ENCODE data around the gene GRK5.

The GRK5 gene

DNA sequence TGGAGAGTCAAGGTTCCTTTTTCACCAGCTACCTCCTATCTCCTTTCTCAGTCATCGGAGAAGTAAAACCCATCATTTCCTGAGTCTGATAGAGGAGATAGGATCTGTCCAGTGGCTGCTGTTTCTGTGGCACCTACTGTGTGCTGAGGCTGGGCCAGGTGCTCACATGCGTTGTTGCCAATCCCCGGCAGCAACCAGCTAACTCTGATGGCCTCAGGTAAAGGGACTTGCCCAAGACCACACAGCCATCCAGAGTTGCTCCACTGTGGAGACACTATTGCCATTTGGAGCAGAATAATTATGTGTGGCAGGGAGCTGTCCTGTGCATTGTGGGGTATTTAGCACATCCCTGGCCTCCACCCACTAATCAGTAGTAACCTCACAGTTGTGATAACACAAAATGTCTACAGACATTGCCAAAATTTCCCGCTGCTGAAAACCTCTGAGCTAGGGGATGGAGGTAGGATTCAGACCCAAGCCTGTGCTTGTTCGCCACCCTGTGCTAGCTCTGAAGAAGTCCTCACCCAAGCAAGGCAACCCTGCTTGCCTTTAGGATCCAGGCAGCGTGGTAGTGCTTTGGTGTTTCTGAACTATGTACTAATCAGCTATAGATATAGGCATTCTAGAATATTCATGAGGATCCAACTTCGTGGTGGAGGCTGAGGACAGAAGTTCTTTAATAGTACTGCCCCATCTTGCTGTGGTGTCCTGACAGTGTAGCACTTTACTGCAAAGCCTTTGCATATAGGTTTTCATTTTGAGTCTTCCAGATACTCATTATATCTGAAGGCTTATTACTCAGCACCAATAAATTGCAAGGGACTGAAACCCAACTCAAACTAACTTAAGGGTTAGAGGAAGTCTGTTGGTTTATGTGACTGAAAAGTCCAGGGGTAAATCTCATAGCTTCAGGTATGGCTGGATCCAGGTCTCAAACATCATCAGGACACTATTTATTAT lies 164.6 kb downstream of the GRK5 start:
- no peak overlapping the region for H3K27ac ChIP-seq (ENCODE audit: low read depth, low read length)
- no peaks in the 10 kb centered on the region for H3K36me3 ChIP-seq (ENCODE audit: insufficient read depth, low read length)
- no peaks in the 10 kb centered on the region for H3K9me3 ChIP-seq (ENCODE audit: low read length)
- H3K27me3 ChIP-seq (ENCODE audit: control insufficient read depth in 1 of 2, insufficient read depth in 2 of 2, low read length in 2 of 2), result no peaks in the 10 kb centered on the region
- peaks cover 21% of the 10 kb centered on the region for H3K4me1 ChIP-seq (ENCODE audit: insufficient read depth, low read length)
- H3K9ac ChIP-seq (ENCODE audit: low read length), result no peak overlapping the region
- H3K4me3 ChIP-seq (ENCODE audit: low read depth in 1 of 2, low read length in 2 of 2), result no peak overlapping the region

DNA sequence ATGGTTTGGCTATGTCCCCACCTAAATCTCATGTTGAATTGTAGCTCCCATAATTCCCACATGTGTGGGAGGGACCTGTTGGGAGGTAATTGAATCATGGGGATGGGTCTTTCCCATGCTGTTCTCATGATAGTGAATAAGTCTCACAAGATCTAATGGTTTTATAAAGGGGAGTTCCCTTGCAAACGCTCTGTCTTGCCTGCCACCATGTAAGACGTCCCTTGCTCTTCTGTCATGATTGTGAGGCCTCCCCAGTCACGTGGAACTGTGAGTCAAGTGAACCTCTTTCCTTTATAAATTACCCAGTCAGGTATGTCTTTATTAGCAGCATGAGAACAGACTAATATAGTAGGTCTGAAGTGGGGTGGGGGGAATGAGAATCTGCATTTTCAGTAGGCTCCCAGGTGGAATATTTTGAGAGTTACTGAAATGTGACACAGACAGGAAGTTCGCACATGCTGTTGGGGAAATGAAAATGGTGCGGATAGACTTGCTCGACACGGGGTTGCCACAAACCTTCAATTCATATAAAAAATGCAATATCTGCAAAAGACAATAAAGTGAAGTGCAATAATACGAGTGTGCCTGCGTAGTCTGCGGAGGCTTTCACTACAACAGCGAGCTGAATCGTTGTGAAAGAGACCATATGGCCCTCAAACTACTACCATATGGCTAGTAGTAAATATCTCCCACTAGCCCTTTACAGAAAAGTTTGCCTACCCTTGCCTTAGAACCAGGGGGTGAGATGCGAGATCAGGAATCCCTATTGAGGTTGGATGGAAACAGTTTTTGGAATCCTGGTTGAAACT lies 166.1 kb downstream of the GRK5 start:
- Histone ChIP-seq H3K27ac (ENCODE audit: low read depth, low read length) (no peak overlapping the region), H3K4me1 (ENCODE audit: insufficient read depth, low read length) (peaks cover 31% of the 10 kb centered on the region), H3K36me3 (ENCODE audit: insufficient read depth, low read length) (no peaks in the 10 kb centered on the region), H3K27me3 (ENCODE audit: control insufficient read depth in 1 of 2, insufficient read depth in 2 of 2, low read length in 2 of 2) (no peaks in the 10 kb centered on the region), H3K4me3 (ENCODE audit: low read depth in 1 of 2, low read length in 2 of 2) (no peak overlapping the region), H3K9me3 (ENCODE audit: low read length) (no peaks in the 10 kb centered on the region), H3K9ac (ENCODE audit: low read length) (no peak overlapping the region)

DNA sequence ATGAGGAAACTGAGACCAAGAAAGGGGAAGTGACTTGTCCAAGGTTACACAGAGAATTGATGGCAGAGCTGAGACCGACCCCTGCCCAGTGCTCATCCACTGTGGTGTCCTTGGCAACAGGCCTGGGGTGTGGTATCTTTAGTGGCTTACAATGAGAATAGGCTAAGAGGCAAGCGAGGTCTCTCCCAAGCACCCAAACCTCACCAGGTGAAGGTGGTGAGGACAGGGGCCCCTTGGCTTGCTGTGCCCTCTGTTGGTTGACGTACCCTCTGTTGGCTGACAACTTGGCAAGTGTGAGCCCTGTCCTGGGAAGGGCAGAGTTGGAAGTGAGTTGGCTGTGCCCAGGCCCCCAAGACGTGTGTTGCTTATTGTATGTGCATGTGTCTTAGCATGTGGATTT lies 166.9 kb downstream of the GRK5 start:
- no peak overlapping the region for H3K27ac ChIP-seq (ENCODE audit: low read depth, low read length)
- no peak overlapping the region for H3K4me3 ChIP-seq (ENCODE audit: low read depth in 1 of 2, low read length in 2 of 2)
- H3K4me1 ChIP-seq (ENCODE audit: insufficient read depth, low read length), result peaks cover 31% of the 10 kb centered on the region
- H3K9me3 ChIP-seq (ENCODE audit: low read length), result no peaks in the 10 kb centered on the region
- H3K9ac ChIP-seq (ENCODE audit: low read length), result no peak overlapping the region
- H3K36me3 ChIP-seq (ENCODE audit: insufficient read depth, low read length), result no peaks in the 10 kb centered on the region
- H3K27me3 ChIP-seq (ENCODE audit: control insufficient read depth in 1 of 2, insufficient read depth in 2 of 2, low read length in 2 of 2), result no peaks in the 10 kb centered on the region

DNA sequence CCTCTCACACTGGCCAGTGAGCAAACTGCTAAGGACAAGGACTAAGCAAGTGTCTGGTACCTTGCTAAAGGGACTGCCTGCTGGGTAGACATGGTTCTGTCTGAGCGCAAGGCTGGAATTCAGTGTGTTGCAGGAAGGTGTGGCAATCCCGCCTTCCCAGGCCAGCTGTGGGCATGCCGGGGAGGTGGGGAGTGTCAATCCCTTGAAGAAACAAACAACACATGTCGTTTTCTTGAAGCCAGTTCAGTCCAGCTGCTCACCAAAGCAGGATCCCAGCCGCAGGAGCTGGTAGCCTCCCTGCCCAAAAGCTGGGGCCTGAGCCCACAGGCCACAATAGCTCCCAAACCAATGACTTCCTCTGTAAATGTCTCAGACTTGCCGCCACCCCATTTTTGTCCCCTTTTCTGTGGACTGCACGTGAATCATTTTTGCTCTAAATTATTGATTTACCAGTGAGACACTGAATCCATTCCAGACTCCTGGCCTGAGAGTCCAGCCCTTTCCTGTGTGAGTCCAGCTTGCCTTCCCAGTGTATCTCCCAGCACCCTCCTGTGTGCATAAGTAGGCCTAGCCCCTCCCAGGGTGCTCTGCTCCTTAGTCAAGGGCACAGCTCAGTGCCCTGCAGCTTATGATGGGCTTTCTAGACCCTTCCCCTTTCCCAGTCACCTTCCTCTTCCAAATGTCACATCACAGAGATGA lies 168.4 kb downstream of the GRK5 start:
- H3K9ac ChIP-seq (ENCODE audit: low read length), result no peak overlapping the region
- no peak overlapping the region for H3K4me3 ChIP-seq (ENCODE audit: low read depth in 1 of 2, low read length in 2 of 2)
- peaks cover 22% of the 10 kb centered on the region for H3K4me1 ChIP-seq (ENCODE audit: insufficient read depth, low read length)
- H3K36me3 ChIP-seq (ENCODE audit: insufficient read depth, low read length), result no peaks in the 10 kb centered on the region
- H3K27ac ChIP-seq (ENCODE audit: low read depth, low read length), result no peak overlapping the region
- H3K27me3 ChIP-seq (ENCODE audit: control insufficient read depth in 1 of 2, insufficient read depth in 2 of 2, low read length in 2 of 2), result no peaks in the 10 kb centered on the region
- H3K9me3 ChIP-seq (ENCODE audit: low read length), result no peaks in the 10 kb centered on the region

DNA sequence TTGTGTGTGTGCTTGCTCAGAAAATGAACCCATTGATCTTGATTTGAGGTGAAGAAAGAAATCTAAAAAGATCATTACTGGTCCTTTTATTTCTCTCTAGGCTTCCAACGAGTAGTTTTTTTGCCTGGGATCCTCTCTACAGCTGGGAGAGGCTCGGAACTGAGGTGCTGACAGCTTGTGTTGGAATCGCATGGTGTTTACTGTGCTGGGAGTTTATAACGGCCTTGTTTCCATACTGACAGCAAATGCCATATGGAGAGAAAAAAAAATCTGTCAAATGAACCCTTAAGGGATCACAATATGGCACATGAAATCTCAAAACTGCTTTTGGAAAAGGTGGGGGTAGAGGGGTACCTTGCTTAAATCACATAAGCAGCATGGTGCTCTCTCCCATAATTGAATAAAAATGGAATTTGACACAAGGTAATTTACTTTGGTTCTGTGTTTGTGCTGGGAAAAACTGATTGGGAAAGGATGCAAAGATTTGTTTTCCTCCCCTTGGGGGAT lies 170.1 kb downstream of the GRK5 start:
- Histone ChIP-seq H3K9me3 (ENCODE audit: low read length) (no peaks in the 10 kb centered on the region), H3K9ac (ENCODE audit: low read length) (no peak overlapping the region), H3K36me3 (ENCODE audit: insufficient read depth, low read length) (peaks cover 6% of the 10 kb centered on the region), H3K27me3 (ENCODE audit: control insufficient read depth in 1 of 2, insufficient read depth in 2 of 2, low read length in 2 of 2) (no peaks in the 10 kb centered on the region), H3K4me3 (ENCODE audit: low read depth in 1 of 2, low read length in 2 of 2) (no peak overlapping the region), H3K27ac (ENCODE audit: low read depth, low read length) (no peak overlapping the region), H3K4me1 (ENCODE audit: insufficient read depth, low read length) (peaks cover 22% of the 10 kb centered on the region)

DNA sequence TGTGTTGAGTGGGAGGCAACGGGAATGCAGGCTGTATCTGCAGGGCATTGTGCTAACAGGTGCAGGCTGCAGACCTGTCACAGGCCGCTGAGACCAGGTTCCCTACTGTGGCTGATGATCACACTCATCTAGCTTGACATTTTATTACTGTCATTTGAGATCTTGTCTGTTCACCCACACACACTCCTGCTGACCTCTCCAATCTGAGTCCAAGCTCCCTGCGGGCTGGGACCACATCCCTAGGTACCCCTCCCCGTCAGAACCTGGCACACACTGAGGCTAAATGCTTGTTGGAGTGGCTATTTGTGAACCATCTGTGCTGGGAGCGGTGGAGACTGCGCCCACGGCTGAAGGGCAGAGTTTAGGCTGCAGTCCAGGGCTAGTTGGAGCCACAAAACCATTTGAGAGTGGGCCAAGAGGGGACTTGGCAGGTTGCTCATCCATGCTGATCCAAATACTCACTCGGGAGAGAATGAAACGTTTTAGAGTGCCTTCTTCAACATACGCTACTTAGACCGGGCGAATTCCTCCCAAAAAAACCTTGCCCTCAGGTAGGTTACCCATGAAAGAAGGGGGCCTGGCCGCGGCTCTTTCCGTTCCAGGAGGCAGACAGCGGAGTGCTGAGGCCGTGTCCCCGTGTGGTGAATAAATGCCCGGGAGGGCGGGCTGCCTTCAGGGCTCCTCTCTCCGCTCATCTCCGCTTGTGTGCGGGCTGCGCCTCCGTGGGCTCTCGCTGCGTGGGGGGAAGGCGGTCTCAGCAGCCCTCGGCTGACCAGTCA lies 170.8 kb downstream of the GRK5 start:
- H3K27ac ChIP-seq (ENCODE audit: low read depth, low read length), result no peak overlapping the region
- H3K9ac ChIP-seq (ENCODE audit: low read length), result no peak overlapping the region
- H3K27me3 ChIP-seq (ENCODE audit: control insufficient read depth in 1 of 2, insufficient read depth in 2 of 2, low read length in 2 of 2), result no peaks in the 10 kb centered on the region

DNA sequence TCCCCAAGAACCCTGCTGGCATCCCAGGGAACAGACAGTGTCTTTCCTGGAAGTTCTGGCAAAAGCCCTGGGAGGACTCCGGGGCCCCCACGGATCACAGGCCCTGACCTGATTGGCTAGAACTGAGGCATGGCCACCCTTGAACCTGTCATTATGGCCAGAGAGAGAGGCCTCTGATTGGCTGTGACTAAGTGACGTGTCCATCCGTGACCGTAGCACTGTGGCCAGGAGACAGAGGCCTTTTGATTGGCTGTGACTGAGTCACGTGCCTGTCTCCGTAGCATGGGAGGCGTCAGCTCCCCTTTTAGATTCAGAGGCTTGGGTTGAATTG lies 171.3 kb downstream of the GRK5 start:
- H3K27ac ChIP-seq (ENCODE audit: low read depth, low read length), result no peak overlapping the region

More for the DNA sequence above, 170.8 kb downstream of the GRK5 start:
- Histone ChIP-seq H3K36me3 (ENCODE audit: insufficient read depth, low read length) (peaks cover 6% of the 10 kb centered on the region), H3K4me1 (ENCODE audit: insufficient read depth, low read length) (peaks cover 22% of the 10 kb centered on the region), H3K9me3 (ENCODE audit: low read length) (no peaks in the 10 kb centered on the region), H3K4me3 (ENCODE audit: low read depth in 1 of 2, low read length in 2 of 2) (no peak overlapping the region)

DNA sequence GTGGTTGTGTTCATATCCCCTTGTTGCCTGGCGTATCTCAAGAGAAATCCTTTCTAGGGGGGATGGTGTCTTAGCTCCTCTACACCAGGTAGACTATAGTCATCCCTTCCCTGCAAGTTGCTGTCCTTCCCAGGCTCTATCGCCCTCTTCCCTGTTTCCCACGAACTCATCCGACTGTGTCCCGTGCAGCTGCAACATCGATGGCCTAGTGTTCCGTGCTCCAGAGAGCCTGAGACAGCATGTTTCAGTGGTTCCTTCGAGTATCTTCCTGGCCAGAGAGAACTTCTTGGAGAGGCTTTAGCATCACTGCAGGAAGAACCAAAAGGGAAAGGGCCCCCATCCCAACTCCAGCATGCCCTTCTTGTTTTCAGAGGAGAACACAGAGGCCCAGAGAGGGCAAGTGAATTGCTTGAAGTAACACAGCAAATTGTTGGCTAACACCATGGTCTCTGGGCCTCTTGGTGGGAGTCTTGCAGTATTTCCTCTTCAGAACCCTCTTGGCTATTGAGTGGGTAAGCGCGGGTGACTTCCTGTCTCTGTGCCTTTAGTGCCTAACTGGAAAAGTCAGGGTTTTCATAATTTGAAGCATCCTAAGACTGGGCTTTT lies 172.2 kb downstream of the GRK5 start:
- Histone ChIP-seq H3K27me3 (ENCODE audit: control insufficient read depth in 1 of 2, insufficient read depth in 2 of 2, low read length in 2 of 2) (no peaks in the 10 kb centered on the region), H3K4me1 (ENCODE audit: insufficient read depth, low read length) (peaks cover 22% of the 10 kb centered on the region), H3K36me3 (ENCODE audit: insufficient read depth, low read length) (peaks cover 6% of the 10 kb centered on the region), H3K4me3 (ENCODE audit: low read depth in 1 of 2, low read length in 2 of 2) (no peak overlapping the region), H3K9ac (ENCODE audit: low read length) (no peak overlapping the region), H3K27ac (ENCODE audit: low read depth, low read length) (no peak overlapping the region), H3K9me3 (ENCODE audit: low read length) (no peaks in the 10 kb centered on the region)

More for the DNA sequence above, 171.3 kb downstream of the GRK5 start:
- Histone ChIP-seq H3K9me3 (ENCODE audit: low read length) (no peaks in the 10 kb centered on the region), H3K4me3 (ENCODE audit: low read depth in 1 of 2, low read length in 2 of 2) (no peak overlapping the region), H3K27me3 (ENCODE audit: control insufficient read depth in 1 of 2, insufficient read depth in 2 of 2, low read length in 2 of 2) (no peaks in the 10 kb centered on the region), H3K4me1 (ENCODE audit: insufficient read depth, low read length) (peaks cover 22% of the 10 kb centered on the region), H3K9ac (ENCODE audit: low read length) (no peak overlapping the region), H3K36me3 (ENCODE audit: insufficient read depth, low read length) (peaks cover 6% of the 10 kb centered on the region)

DNA sequence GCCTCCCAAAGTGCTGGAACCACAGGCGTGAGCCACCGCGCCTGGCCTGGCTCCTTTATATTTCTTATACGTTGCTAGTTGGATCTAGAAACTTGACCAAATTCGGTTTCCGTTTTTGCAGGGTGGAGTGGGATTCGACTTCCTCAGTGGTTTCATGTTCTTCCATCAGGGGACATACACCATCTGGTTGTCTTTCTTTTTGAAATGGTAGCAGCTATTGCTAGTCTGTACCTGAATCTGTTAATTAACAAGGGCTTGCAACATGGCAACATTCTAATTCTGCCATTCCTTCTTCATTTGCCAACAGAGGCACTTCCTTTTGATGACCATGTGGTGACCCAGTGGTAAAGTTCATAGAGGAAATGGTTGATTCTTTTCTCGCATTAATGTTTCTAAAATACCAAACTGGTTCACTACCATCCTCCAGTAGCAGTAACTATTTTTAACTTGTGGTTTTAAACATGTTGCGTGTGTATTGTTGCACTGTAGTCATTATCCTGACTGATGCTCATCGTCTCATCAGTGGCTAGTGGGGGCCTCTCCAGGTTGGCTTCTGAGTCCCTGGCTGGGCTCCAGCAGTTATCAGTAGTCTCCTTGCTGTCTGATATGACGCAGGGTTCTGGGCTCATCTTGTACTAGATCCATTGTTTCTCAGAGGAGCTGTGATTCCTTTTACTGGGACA lies 175.9 kb downstream of the GRK5 start:
- H3K4me1 ChIP-seq (ENCODE audit: insufficient read depth, low read length), result peaks cover 10% of the 10 kb centered on the region
- H3K4me3 ChIP-seq (ENCODE audit: low read depth in 1 of 2, low read length in 2 of 2), result no peak overlapping the region
- peaks cover 6% of the 10 kb centered on the region for H3K36me3 ChIP-seq (ENCODE audit: insufficient read depth, low read length)
- no peaks in the 10 kb centered on the region for H3K27me3 ChIP-seq (ENCODE audit: control insufficient read depth in 1 of 2, insufficient read depth in 2 of 2, low read length in 2 of 2)
- no peak overlapping the region for H3K9ac ChIP-seq (ENCODE audit: low read length)
- no peak overlapping the region for H3K27ac ChIP-seq (ENCODE audit: low read depth, low read length)
- no peaks in the 10 kb centered on the region for H3K9me3 ChIP-seq (ENCODE audit: low read length)

DNA sequence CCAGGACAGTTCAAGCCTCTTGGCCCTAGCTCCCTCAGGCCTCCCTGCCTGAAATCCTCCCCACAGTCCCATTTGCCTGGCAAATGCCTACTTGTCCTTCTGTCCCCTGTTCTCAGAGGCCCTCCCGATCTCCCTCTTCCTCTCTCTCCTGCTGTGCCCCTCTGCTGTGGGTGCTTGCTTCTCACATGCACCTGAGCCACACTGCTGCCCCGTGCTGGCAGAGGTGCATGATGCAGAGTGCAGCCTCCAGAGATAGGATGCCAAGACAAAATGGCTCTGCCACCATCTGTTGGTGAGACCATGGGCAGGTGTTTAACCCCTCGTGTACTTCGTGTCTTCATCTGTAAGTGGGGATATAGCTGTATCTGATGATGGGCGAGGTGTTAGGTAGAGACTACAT lies 176.8 kb downstream of the GRK5 start:
- Histone ChIP-seq H3K27me3 (ENCODE audit: control insufficient read depth in 1 of 2, insufficient read depth in 2 of 2, low read length in 2 of 2) (no peaks in the 10 kb centered on the region), H3K9ac (ENCODE audit: low read length) (no peak overlapping the region), H3K27ac (ENCODE audit: low read depth, low read length) (no peak overlapping the region), H3K4me3 (ENCODE audit: low read depth in 1 of 2, low read length in 2 of 2) (no peak overlapping the region), H3K9me3 (ENCODE audit: low read length) (no peaks in the 10 kb centered on the region), H3K36me3 (ENCODE audit: insufficient read depth, low read length) (peaks cover 6% of the 10 kb centered on the region), H3K4me1 (ENCODE audit: insufficient read depth, low read length) (peaks cover 2% of the 10 kb centered on the region)
